GM21367 (cell line): Measurements from ENCODE around the gene TLE5.
"Not testable (repeated sequence)": the region's sequence is repeated elsewhere in the genome, so short reads cannot be mapped to it uniquely, and the experiment has no call there.

ENCODE experiments used
- ATAC-seq: cut with Tn5 transposase; IDR thresholded peaks from one replicate; pipeline ENCODE4 v1.9.1; 2021; ENCODE audit not compliant: unreplicated experiment

TLE5 gene

GRCh38 chr19:3045885-3046697 is 16.2 kb downstream of the TLE5 start:
- no peak for ATAC-seq

GRCh38 chr19:3045191-3045590 is 17.1 kb downstream of the TLE5 start:
- ATAC-seq = no peak

GRCh38 chr19:3042621-3043267 is 19.6 kb downstream of the TLE5 start:
- ATAC-seq = no peak

GRCh38 chr19:3041761-3042620 is 20.3 kb downstream of the TLE5 start:
- no peak for ATAC-seq

- no peak for ATAC-seq
Observed at GRCh38 chr19:3041327-3041726, 21.0 kb downstream of the TLE5 start.

- ATAC-seq = no peak
Observed at GRCh38 chr19:3039641-3040077, 22.6 kb downstream of the TLE5 start.

- ATAC-seq = no peak
Observed at GRCh38 chr19:3039125-3039524, 23.2 kb downstream of the TLE5 start.

- no peak for ATAC-seq
Observed at GRCh38 chr19:3038214-3038613, 24.1 kb downstream of the TLE5 start.

- ATAC-seq = not testable (repeated sequence)
Observed at GRCh38 chr19:3036977-3037544, 25.2 kb downstream of the TLE5 start.

GRCh38 chr19:3036119-3036976 is 25.9 kb downstream of the TLE5 start:
- no peak for ATAC-seq

GRCh38 chr19:3035542-3036118 is 26.7 kb downstream of the TLE5 start:
- peak; percentile 79 for ATAC-seq

- ATAC-seq = no peak
Observed at GRCh38 chr19:3034656-3035541, 27.4 kb downstream of the TLE5 start.

GRCh38 chr19:3034406-3034655 is 28.0 kb downstream of the TLE5 start:
- ATAC-seq = no peak

- ATAC-seq = no peak
Observed at GRCh38 chr19:3033595-3034405, 28.5 kb downstream of the TLE5 start.

GRCh38 chr19:3031607-3031867 is 30.8 kb downstream of the TLE5 start:
- ATAC-seq = no peak

GRCh38 chr19:3029065-3029923 is 33.0 kb downstream of the TLE5 start, which contains the start of gene TLE2:
Gene TLE2, minus strand, starts transcription at chr19:3029280. Its CDS starts 376 bp downstream, at chr19:3028904.
- ATAC-seq = no peak

GRCh38 chr19:3028305-3029064 is 33.8 kb downstream of the TLE5 start:
- ATAC-seq = no peak
